ENCODE data around the gene CALML6. TPM values are rescaled to one million over a fixed set of nuclear protein-coding genes. Genes with fewer than 3 reads are reported as not detected.
"Not testable (repeated sequence)": the region's sequence is repeated elsewhere in the genome, so short reads cannot be mapped to it uniquely, and the experiment has no call there.

The CALML6 gene
- total RNA-seq, 4 donors from 2014 or later, result not detected

DNA sequence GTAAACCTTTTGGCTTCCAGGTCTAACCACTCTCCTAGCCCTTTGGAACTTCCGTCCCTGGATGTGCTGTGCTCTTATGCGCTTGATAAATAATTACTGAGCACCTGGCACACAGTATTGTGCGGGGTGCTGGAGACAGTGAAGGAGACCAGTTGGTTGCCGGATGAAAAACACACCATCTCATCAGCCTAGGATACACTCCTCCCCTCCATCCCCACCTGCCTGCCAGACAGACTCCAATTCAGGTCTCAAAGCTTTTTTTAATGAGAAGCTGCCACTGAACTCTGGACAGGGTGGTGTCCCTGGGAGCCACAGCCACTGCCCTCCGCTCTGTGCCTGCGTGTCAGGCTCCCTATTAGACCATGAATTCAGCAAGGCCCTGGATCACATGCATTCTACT is 33.3 kb upstream of the CALML6 start:
- Histone ChIP-seq H3K4me3 (peak overlapping the region in 2 of 4 donors; percentile 1 to 12), H3K27me3 (no peaks in the 10 kb centered on the region), H3K4me1 (peaks cover 0 to 75% (median 16%) of the 10 kb centered on the region in 4 donors), H3K36me3 (peaks cover 0 to 2% (median 0%) of the 10 kb centered on the region in 3 donors), H3K27ac (peak overlapping the region in 3 of 4 donors; percentile 33 to 79 (median 72)), H3K9me3 (no peaks in the 10 kb centered on the region)
- peak in 2 of 3 donors; percentile 72 to 73 for DNase-seq
- TF ChIP-seq, protein P1, sequence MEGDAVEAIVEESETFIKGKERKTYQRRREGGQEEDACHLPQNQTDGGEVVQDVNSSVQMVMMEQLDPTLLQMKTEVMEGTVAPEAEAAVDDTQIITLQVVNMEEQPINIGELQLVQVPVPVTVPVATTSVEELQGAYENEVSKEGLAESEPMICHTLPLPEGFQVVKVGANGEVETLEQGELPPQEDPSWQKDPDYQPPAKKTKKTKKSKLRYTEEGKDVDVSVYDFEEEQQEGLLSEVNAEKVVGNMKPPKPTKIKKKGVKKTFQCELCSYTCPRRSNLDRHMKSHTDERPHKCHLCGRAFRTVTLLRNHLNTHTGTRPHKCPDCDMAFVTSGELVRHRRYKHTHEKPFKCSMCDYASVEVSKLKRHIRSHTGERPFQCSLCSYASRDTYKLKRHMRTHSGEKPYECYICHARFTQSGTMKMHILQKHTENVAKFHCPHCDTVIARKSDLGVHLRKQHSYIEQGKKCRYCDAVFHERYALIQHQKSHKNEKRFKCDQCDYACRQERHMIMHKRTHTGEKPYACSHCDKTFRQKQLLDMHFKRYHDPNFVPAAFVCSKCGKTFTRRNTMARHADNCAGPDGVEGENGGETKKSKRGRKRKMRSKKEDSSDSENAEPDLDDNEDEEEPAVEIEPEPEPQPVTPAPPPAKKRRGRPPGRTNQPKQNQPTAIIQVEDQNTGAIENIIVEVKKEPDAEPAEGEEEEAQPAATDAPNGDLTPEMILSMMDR (IDR thresholded peaks at IDR 0.05), result no peak
- peak in 1 of 2 donors; percentile 30 for TF ChIP-seq POLR2A (IDR thresholded peaks at IDR 0.05)

DNA sequence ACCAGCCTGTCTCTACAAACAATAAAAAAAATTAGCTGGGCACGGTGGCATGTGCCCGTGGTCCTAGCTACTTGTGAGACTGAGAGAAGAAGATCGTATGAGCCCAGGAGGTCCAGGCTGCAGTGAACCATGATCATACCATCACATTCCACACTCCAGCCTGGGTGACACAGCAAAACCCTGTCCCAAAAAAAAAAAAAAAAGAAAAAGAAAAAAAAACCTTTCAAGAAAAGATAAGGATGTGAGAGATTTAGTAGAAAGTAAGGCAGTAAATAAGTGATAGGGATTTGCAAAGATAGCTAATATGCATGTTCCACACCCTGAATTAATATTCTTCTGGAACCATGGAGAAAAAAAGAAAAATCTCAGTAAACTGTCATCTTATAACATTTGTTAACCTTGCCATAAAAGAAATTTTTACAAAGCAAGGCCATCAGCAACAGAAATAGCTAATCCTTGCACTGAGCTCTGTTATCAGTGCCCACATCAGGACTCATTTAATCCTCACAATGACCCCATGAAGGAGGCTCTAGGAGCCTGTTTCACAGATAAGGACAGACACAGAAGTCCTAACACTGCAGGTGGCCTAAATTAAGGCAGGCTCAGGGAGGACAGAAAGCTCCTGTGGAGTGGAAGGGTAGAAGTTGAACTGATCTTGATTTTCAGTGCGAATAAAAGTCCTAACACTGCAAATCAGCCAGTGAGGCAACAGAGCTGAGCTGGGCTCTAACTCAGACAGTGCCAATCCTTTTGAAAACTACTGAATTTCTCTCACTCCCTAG is 31.8 kb upstream of the CALML6 start:
- Histone ChIP-seq H3K36me3 (no peaks in the 10 kb centered on the region), H3K4me3 (no peak overlapping the region), H3K27me3 (no peaks in the 10 kb centered on the region), H3K9me3 (no peaks in the 10 kb centered on the region), H3K27ac (peak overlapping the region in 2 of 4 donors; percentile 50 to 72), H3K4me1 (peaks cover 6 to 81% (median 14%) of the 10 kb centered on the region in 4 donors)
- TF ChIP-seq, protein P1 (IDR thresholded peaks at IDR 0.05), result no peak
- TF ChIP-seq POLR2A (IDR thresholded peaks at IDR 0.05), result no peak
- DNase-seq, result no peak

DNA sequence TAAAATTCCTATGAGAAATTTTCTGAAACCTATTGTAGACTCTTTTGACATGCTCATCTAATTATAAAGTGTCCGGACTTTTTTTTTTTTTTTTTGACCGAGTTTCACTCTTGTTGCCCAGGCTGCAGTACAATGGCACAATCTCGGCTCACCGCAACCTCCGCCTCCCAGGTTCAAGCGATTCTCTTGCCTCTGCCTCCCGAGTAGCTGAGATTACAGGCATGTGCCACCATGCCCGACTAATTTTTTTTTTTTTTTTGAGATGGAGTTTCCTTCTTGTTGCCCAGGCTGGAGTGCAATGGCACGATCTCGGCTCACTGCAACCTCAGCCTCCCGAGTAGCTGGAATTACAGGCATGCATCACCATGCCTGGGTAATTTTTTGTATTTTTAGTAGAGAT is 31.2 kb upstream of the CALML6 start:
- not testable (repeated sequence) for H3K9me3 ChIP-seq, H3K27me3 ChIP-seq, H3K36me3 ChIP-seq, H3K27ac ChIP-seq, H3K4me3 ChIP-seq, DNase-seq
- peaks cover 6 to 81% (median 19%) of the 10 kb centered on the region in 4 donors for H3K4me1 ChIP-seq

DNA sequence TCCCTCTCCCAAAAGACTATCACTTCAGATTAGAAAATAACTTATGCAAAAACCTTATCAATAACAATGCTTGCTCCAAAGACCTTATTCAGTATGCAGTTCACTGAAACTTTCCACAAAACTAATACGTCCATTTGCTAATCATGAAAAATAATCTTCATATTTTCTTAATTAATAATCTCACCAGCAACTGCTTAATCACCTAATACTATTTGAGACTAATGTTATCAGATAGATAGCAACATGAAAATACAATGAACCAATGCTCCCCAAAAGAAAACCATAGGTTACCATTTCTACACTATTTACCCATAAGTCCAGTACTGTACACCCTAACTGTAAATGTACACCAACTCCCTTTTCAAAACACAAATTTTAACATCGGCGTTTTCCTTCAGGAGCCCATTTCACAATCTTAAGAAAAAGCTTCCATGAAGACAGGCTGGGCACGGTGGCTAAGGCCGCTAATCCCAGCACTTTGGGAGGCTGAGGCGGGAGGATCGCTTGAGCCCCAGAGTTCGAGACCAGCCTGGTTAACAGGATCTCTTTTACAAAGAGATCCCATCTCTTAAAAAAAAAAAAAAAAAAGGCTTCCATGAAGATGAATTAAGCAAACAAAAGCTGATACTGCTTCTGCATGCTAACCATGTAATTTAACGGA is 25.8 kb upstream of the CALML6 start:
- no peaks in the 10 kb centered on the region for H3K9me3 ChIP-seq
- no peak for TF ChIP-seq POLR2A (IDR thresholded peaks at IDR 0.05)
- TF ChIP-seq, protein P1 (IDR thresholded peaks at IDR 0.05), result no peak
- peak overlapping the region in 3 of 4 donors; percentile 97 to 99 (median 99) for H3K27ac ChIP-seq
- no peaks in the 10 kb centered on the region for H3K27me3 ChIP-seq
- DNase-seq, result no peak
- H3K4me3 ChIP-seq, result peak overlapping the region; percentile 79 to 95 (median 88)
- no peaks in the 10 kb centered on the region for H3K36me3 ChIP-seq
- peaks cover 2 to 57% (median 27%) of the 10 kb centered on the region in 4 donors for H3K4me1 ChIP-seq

DNA sequence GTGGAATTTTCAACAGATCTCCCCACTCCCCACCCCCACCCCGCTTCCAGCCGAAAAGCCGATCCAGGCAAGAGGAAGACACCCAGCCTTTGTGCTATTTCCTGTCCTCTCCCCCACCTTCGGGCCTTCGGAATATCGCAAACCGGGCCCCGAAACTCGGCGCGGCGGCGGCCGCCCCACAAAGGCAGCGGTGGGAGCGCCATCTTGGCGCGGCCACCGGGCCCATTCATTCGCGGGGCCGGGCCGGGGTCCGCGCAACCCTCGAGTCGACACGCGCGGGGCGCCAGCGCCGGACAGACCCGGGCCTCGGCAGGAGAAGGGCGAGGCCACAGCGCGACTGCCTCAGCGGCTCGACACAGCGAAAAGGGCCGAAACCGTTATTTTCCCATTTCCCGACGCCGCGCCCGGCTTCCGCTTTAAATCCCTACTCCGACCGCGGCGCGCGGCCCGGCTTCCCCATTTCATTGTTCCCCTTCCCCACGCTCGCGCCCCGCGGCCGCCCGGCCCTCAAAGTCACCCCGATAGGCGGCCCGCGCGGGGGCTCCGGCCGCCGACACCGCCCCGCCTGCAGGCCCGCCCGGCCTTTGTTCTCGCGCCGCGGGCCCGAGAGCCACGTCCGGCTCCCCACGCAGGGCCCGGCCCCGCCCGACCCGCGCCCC is 25.1 kb upstream of the CALML6 start:
- H3K4me1 ChIP-seq, result peaks cover 0 to 59% (median 31%) of the 10 kb centered on the region in 4 donors
- peak; percentile 51 to 76 (median 73) for DNase-seq
- H3K4me3 ChIP-seq, result peak overlapping the region; percentile 79 to 95 (median 88)
- H3K36me3 ChIP-seq, result no peaks in the 10 kb centered on the region
- TF ChIP-seq, protein P1 (IDR thresholded peaks at IDR 0.05), result no peak
- TF ChIP-seq POLR2A (IDR thresholded peaks at IDR 0.05), result no peak
- peak overlapping the region; percentile 97 to 99 (median 99) for H3K27ac ChIP-seq
- H3K27me3 ChIP-seq, result no peaks in the 10 kb centered on the region
- H3K9me3 ChIP-seq, result no peaks in the 10 kb centered on the region

Data from Peyer's patch (tissue), 4 donors.